HEK293 (cell line): Measurements from ENCODE around the gene PLAGL1.

ENCODE experiments used
- CTCF ChIA-PET: fragments of 350-600 bp; formaldehyde crosslinking; extraction: SDS; loops from one replicate; lab custom pipeline; 2021; ENCODE audit warnings: antibody characterized with exemption; lab: Yijun Ruan, JAX
- POLR2A ChIA-PET: fragments of 300-600 bp; formaldehyde crosslinking; extraction: SDS; loops from one replicate; lab custom pipeline; 2020; ENCODE audit warnings: antibody characterized with exemption, inconsistent platforms; lab: Yijun Ruan, JAX
- H3K27ac ChIP-seq: fragments of 200-500 bp; sonication (Bioruptor generic); 2 replicates; pipeline ENCODE4 v1.5.1; 2014; ENCODE audit warnings: low read depth, low read length, control low read depth, inconsistent platforms; ENCODE audit errors: extremely low read depth
- H3K36me3 ChIP-seq, 2 experiments: fragments of 200-500 bp in 1 of 2; sonication (Bioruptor generic) in 1 of 2; 1 replicate in 1 of 2; 2 replicates in 1 of 2; pipeline ENCODE4 v1.5.1; 2014 to 2017; ENCODE audit warnings: inconsistent platforms in 2 of 2, low read length in 2 of 2; ENCODE audit not compliant: control insufficient read depth in 2 of 2, insufficient read depth in 1 of 2
- H3K4me1 ChIP-seq: fragments of 200-500 bp; sonication (Bioruptor generic); 2 replicates; pipeline ENCODE4 v1.5.1; 2014; ENCODE audit warnings: mild to moderate bottlenecking, low read length, inconsistent platforms; ENCODE audit not compliant: control insufficient read depth, insufficient read depth
- H3K4me3 ChIP-seq: 2 replicates; pipeline ENCODE4 v1.5.1; 2011; ENCODE audit warnings: low read depth, mild to moderate bottlenecking, control low read depth, low read length, moderate library complexity
- H3K9me3 ChIP-seq: fragments of 200-500 bp; sonication (Bioruptor generic); 2 replicates; pipeline ENCODE4 v1.5.1; 2014; ENCODE audit warnings: low read depth, low read length, inconsistent platforms; ENCODE audit not compliant: control insufficient read depth, insufficient read depth
- ATF2 ChIP-seq: fragments of 450-650 bp; formaldehyde crosslinking; IDR thresholded peaks from 2 replicates; pipeline ENCODE4 v1.5.1; 2016; ENCODE audit warnings: missing biosample characterization, missing genetic modification characterization, low read depth
- KLF1 ChIP-seq: fragments of 450-650 bp; formaldehyde crosslinking; IDR thresholded peaks from 2 replicates; pipeline ENCODE4 v1.5.1; 2016; ENCODE audit warnings: missing biosample characterization, missing genetic modification characterization
- SCRT2 ChIP-seq: fragments of 450-650 bp; formaldehyde crosslinking; IDR thresholded peaks from 2 replicates; pipeline ENCODE4 v1.5.1; 2016; ENCODE audit warnings: missing biosample characterization, missing genetic modification characterization
- ZNF350 ChIP-seq: fragments of 450-650 bp; formaldehyde crosslinking; IDR thresholded peaks from 2 replicates; pipeline ENCODE4 v1.5.0; 2017; ENCODE audit warnings: missing biosample characterization, mild to moderate bottlenecking, missing genetic modification characterization
- ZNF529 ChIP-seq: fragments of 450-650 bp; formaldehyde crosslinking; IDR thresholded peaks from 2 replicates; pipeline ENCODE4 v1.5.1; 2017; ENCODE audit warnings: missing genetic modification characterization, missing biosample characterization; ENCODE audit not compliant: insufficient replicate concordance
- ZNF785 ChIP-seq: fragments of 450-650 bp; formaldehyde crosslinking; IDR thresholded peaks from 2 replicates; pipeline ENCODE4 v1.5.1; 2016; ENCODE audit warnings: missing biosample characterization, missing genetic modification characterization
- TF ChIP-seq, protein P1 (sequence below): fragments of 450-650 bp; formaldehyde crosslinking; conservative IDR thresholded peaks from 2 replicates; pipeline ENCODE4 v1.5.1; 2016; ENCODE audit warnings: low read depth, missing biosample characterization, missing genetic modification characterization
- TF ChIP-seq, protein P2 (sequence below): fragments of 450-650 bp; formaldehyde crosslinking; IDR thresholded peaks from 2 replicates; pipeline ENCODE4 v1.5.1; 2016; ENCODE audit warnings: missing biosample characterization, missing genetic modification characterization
- TF ChIP-seq, protein P3 (sequence below): fragments of 450-650 bp; formaldehyde crosslinking; IDR thresholded peaks from 2 replicates; pipeline ENCODE4 v1.5.1; 2017; ENCODE audit warnings: missing biosample characterization, mild to moderate bottlenecking, missing genetic modification characterization, moderate library complexity
- TF ChIP-seq, protein P4 (sequence below): fragments of 450-650 bp; formaldehyde crosslinking; IDR thresholded peaks from 2 replicates; pipeline ENCODE4 v1.5.1; 2016; ENCODE audit warnings: missing biosample characterization, missing genetic modification characterization

The PLAGL1 gene

DNA sequence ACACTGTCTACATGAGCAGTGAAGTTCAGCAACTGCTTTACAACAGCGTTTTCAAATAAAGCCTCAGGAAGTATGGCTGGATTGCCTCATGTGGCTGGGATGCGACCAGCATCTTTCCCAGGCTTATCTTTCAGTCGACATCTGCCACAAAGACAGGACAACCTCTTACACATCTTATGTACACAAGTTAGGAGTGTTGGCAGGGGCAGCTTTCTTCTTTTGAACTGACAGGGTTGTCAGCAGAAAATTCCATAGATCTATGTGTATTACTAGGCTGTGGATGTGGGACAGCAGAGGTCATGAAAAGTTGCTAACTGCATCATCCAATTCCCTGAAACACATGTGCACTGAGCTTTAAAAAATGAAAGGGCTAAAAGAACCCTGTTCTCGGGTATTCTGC is 48.1 kb downstream of the PLAGL1 start (continued):
- TF ChIP-seq, protein P1, sequence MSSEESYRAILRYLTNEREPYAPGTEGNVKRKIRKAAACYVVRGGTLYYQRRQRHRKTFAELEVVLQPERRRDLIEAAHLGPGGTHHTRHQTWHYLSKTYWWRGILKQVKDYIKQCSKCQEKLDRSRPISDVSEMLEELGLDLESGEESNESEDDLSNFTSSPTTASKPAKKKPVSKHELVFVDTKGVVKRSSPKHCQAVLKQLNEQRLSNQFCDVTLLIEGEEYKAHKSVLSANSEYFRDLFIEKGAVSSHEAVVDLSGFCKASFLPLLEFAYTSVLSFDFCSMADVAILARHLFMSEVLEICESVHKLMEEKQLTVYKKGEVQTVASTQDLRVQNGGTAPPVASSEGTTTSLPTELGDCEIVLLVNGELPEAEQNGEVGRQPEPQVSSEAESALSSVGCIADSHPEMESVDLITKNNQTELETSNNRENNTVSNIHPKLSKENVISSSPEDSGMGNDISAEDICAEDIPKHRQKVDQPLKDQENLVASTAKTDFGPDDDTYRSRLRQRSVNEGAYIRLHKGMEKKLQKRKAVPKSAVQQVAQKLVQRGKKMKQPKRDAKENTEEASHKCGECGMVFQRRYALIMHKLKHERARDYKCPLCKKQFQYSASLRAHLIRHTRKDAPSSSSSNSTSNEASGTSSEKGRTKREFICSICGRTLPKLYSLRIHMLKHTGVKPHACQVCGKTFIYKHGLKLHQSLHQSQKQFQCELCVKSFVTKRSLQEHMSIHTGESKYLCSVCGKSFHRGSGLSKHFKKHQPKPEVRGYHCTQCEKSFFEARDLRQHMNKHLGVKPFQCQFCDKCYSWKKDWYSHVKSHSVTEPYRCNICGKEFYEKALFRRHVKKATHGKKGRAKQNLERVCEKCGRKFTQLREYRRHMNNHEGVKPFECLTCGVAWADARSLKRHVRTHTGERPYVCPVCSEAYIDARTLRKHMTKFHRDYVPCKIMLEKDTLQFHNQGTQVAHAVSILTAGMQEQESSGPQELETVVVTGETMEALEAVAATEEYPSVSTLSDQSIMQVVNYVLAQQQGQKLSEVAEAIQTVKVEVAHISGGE (tag by site-specific recombination): no peak

DNA sequence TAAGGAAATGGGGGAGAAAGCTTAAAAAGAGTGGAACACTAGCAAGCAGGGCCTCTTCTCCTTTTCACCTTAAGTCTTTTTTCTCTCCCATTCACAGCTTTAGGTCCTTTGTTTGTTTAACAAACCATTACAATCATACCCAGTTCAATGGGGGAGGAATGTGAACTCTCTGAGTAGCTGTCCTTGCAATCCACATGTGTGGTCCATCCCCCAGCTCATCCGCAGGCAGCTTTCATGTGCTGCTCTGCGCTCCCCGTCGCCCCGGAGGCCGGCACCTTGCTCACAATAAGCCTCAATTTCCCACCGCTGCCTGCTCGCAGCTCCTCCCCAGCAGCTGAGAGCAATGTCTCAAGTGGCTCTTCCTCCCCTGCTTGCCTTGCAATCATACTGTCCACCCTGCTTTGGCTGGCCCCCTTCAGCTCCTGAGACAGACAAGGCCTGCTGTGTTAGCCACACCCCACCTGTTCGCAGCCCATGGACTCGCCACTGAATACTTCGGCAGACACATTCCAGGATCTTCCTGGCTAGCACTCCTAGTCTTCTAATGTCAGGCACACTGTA is 49.1 kb downstream of the PLAGL1 start:
- Histone ChIP-seq H3K36me3 (peaks cover 0 to 15% of the 10 kb centered on the region in 2 experiments; a peak in 1 of 3 replicates), H3K4me3 (no peak overlapping the region), H3K9me3 (no peaks in the 10 kb centered on the region), H3K4me1 (no peaks in the 10 kb centered on the region), H3K27ac (no peak overlapping the region)
- POLR2A ChIA-PET: no interaction called here
- TF ChIP-seq ZNF785 (tag by site-specific recombination) (no peak), SCRT2 (tag by site-specific recombination) (peak; percentile 66)
- TF ChIP-seq, all 188 proteins: peak for 1
- CTCF ChIA-PET: interaction anchor here (0.6 to 11.3 kb wide), 7 partner anchors 10 to 50 kb away, joined by 3 to 120 read pairs (median 4); no protein-coding TSS in a partner anchor

DNA sequence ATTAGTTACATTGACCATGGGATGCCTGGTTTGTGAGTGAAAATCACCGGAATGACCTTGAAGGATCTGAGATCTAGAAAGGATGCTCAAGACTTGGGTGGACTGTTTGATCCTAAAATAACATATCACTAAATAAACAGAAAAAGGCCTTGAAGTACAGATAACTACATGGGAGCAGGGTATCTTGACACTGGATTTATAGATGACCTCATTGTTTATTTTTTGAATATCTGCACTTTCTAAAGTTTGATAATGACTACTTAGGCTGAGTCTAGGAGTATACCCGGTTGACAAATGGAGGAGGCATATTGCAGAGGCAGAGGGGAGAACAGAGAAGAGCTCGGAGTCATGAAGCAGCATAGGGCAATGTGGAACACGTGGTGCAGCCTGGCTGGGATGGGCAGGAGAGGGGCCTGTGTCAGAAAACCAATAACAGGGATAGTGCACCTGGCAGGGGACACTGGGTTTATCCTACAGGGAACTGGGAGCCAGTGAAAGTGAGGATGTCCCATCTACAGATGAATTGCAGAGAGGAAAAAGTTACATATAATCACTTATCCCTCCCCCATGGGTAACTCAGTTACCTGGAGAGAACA is 50.3 kb downstream of the PLAGL1 start:
- Histone ChIP-seq H3K4me1 (no peaks in the 10 kb centered on the region), H3K4me3 (no peak overlapping the region), H3K9me3 (no peaks in the 10 kb centered on the region), H3K36me3 (peaks cover 0 to 11% of the 10 kb centered on the region in 2 experiments; a peak in 1 of 3 replicates), H3K27ac (no peak overlapping the region)
- TF ChIP-seq, protein P2, sequence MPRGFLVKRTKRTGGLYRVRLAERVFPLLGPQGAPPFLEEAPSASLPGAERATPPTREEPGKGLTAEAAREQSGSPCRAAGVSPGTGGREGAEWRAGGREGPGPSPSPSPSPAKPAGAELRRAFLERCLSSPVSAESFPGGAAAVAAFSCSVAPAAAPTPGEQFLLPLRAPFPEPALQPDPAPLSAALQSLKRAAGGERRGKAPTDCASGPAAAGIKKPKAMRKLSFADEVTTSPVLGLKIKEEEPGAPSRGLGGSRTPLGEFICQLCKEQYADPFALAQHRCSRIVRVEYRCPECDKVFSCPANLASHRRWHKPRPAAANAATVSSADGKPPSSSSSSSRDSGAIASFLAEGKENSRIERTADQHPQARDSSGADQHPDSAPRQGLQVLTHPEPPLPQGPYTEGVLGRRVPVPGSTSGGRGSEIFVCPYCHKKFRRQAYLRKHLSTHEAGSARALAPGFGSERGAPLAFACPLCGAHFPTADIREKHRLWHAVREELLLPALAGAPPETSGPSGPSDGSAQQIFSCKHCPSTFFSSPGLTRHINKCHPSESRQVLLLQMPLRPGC (tag by site-specific recombination): no peak
- TF ChIP-seq KLF1 (tag by site-specific recombination) (no peak), ZNF529 (tag by site-specific recombination) (no peak), ZNF785 (tag by site-specific recombination) (no peak), ATF2 (tag by site-specific recombination) (peak; percentile 60), ZNF350 (tag by site-specific recombination) (no peak)
- TF ChIP-seq, protein P1 (tag by site-specific recombination): no peak
- TF ChIP-seq, protein P3, sequence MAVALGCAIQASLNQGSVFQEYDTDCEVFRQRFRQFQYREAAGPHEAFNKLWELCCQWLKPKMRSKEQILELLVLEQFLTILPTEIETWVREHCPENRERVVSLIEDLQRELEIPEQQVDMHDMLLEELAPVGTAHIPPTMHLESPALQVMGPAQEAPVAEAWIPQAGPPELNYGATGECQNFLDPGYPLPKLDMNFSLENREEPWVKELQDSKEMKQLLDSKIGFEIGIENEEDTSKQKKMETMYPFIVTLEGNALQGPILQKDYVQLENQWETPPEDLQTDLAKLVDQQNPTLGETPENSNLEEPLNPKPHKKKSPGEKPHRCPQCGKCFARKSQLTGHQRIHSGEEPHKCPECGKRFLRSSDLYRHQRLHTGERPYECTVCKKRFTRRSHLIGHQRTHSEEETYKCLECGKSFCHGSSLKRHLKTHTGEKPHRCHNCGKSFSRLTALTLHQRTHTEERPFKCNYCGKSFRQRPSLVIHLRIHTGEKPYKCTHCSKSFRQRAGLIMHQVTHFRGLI: no peak
- TF ChIP-seq, protein P4, sequence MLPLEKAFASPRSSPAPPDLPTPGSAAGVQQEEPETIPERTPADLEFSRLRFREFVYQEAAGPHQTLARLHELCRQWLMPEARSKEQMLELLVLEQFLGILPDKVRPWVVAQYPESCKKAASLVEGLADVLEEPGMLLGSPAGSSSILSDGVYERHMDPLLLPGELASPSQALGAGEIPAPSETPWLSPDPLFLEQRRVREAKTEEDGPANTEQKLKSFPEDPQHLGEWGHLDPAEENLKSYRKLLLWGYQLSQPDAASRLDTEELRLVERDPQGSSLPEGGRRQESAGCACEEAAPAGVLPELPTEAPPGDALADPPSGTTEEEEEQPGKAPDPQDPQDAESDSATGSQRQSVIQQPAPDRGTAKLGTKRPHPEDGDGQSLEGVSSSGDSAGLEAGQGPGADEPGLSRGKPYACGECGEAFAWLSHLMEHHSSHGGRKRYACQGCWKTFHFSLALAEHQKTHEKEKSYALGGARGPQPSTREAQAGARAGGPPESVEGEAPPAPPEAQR (tag by site-specific recombination): no peak
- ChIA-PET POLR2A (no interaction called here), CTCF (interaction anchor here (0.5 to 11.3 kb wide), 2 partner anchors 13 to 16 kb away, joined by 5 to 120 read pairs; no protein-coding TSS in a partner anchor)
